Aorta (tissue), 5 donors: ENCODE measurements around the gene KMT2E. TPM values are rescaled to one million over a fixed set of nuclear protein-coding genes. Genes with fewer than 3 reads are reported as not detected.

Source experiments
- ATAC-seq: fragments of 200-7000 bp; cut with Tn5 transposase; one replicate; pipeline ENCODE4 v1.9.1; 2022; ENCODE audit warnings: moderate library complexity; ENCODE audit not compliant: low FRiP score
- DNase-seq, 2 donors: peaks; one replicate each; pipeline ENCODE4 v3.0.0-alpha.2; 2020
- H3K27ac ChIP-seq, 2 donors: one replicate each; pipeline ENCODE4 v1.5.1; 2013; ENCODE audit warnings: low read length in 2 of 2, mild to moderate bottlenecking in 2 of 2, moderate library complexity in 2 of 2, control low read depth in 1 of 2, inconsistent platforms in 1 of 2, low read depth in 1 of 2
- H3K27me3 ChIP-seq, 2 donors: one replicate each; pipeline ENCODE4 v1.6.1; 2013; ENCODE audit warnings: control low read depth in 1 of 2, low read length in 1 of 2, mild to moderate bottlenecking in 1 of 2, moderate library complexity in 1 of 2; ENCODE audit not compliant: insufficient read depth in 2 of 2, control insufficient read depth in 1 of 2
- H3K36me3 ChIP-seq, 2 donors: one replicate each; pipeline ENCODE4 v1.6.1; 2013; ENCODE audit warnings: control low read depth in 1 of 2, low read length in 1 of 2, mild to moderate bottlenecking in 1 of 2; ENCODE audit not compliant: insufficient read depth in 2 of 2, control insufficient read depth in 1 of 2
- H3K4me1 ChIP-seq, 2 donors: one replicate each; pipeline ENCODE4 v1.6.1; 2013; ENCODE audit warnings: low read length in 2 of 2, control low read depth in 1 of 2, mild to moderate bottlenecking in 1 of 2, moderate library complexity in 1 of 2; ENCODE audit not compliant: insufficient read depth in 2 of 2, control insufficient read depth in 1 of 2
- H3K4me3 ChIP-seq, 2 donors: one replicate each; pipeline ENCODE4 v1.5.1; 2013; ENCODE audit warnings: low read length in 2 of 2, control low read depth in 1 of 2, mild to moderate bottlenecking in 1 of 2
- H3K9me3 ChIP-seq: one replicate; pipeline ENCODE4 v1.6.1; 2013; ENCODE audit warnings: mild to moderate bottlenecking, low read length; ENCODE audit not compliant: control insufficient read depth
- WGBS, 2 donors: extraction: QIAGEN DNeasy Blood & Tissue Kit; methylation state at CpG; one replicate each; pipeline ENCODE4 v1.1.7; 2013; 5-methylcytosine and 5-hydroxymethylcytosine counted together
- intact Hi-C, 2 donors: fragments of 100-400 bp; cut with DNase I; formaldehyde crosslinking; loops; one replicate each; pipeline versions ENCODE4 v1.14.2 to v1.15.0; 2022
- polyA plus RNA-seq, 2 donors: library from polyadenylated mRNA; stranded (reverse); fragments of 200-250 nt; gene quantifications; one replicate each; pipeline ENCODE4 v1.2.3, GENCODE V29; 2013
- total RNA-seq, 2 donors: library from RNA; stranded (reverse); fragmentation: NEBNext Ultra II Directional; extraction: Animal tissue kit (Norgen Biotek cat#: 25700); gene quantifications; one replicate each; pipeline ENCODE4 v1.2.1, GENCODE V29; 2021
- donor health status: healthy with polysubstance abuse.
- donor health status: Bipolar disorder and iron deficiency.
- donor health status: DM: no; HTN: no; CAD: no.
- donor health status: DM: no; HTN: no; CAD: no.
- donor health status: DM: yes; HTN: yes; CAD: no.

Gene KMT2E
- total and polyA plus RNA-seq, 4 donors = 16.5 to 156 (median 84.0) TPM

GRCh38 chr7:105084581-105084980, 70.6 kb downstream of the KMT2E start:
- no peak for ATAC-seq
- DNase-seq = no peak
- Histone ChIP-seq H3K4me3 (no peak overlapping the region), H3K27me3 (no peaks in the 10 kb centered on the region), H3K27ac (no peak overlapping the region), H3K36me3 (peaks cover 0 to 3% of the 10 kb centered on the region in 2 donors), H3K9me3 (no peaks in the 10 kb centered on the region), H3K4me1 (no peaks in the 10 kb centered on the region)
- 97 to 100% methylated on average over 1 of the region's 1 CpG for WGBS, 2 donors
- intact Hi-C loops = no loop called here

GRCh38 chr7:105086850-105087249, 72.8 kb downstream of the KMT2E start:
- intact Hi-C loops = no loop called here
- Histone ChIP-seq H3K9me3 (no peaks in the 10 kb centered on the region), H3K36me3 (peaks cover 0 to 3% of the 10 kb centered on the region in 2 donors), H3K27me3 (no peaks in the 10 kb centered on the region), H3K27ac (no peak overlapping the region), H3K4me3 (no peak overlapping the region), H3K4me1 (no peaks in the 10 kb centered on the region)
- 96% methylated on average over 3 of the region's 3 CpGs for WGBS, 2 donors
- ATAC-seq (no peak), DNase-seq (no peak)

GRCh38 chr7:105087981-105088380, 74.0 kb downstream of the KMT2E start:
- DNase-seq (no peak), ATAC-seq (no peak)
- peaks cover 0 to 4% of the 10 kb centered on the region in 2 donors for H3K36me3 ChIP-seq
- no peaks in the 10 kb centered on the region for H3K9me3 ChIP-seq
- H3K27ac ChIP-seq = no peak overlapping the region
- no peak overlapping the region for H3K4me3 ChIP-seq
- intact Hi-C loops = no loop called here
- no peaks in the 10 kb centered on the region for H3K27me3 ChIP-seq
- H3K4me1 ChIP-seq = no peaks in the 10 kb centered on the region
- WGBS, 2 donors = 88% methylated on average over 6 of the region's 6 CpGs

DNA sequence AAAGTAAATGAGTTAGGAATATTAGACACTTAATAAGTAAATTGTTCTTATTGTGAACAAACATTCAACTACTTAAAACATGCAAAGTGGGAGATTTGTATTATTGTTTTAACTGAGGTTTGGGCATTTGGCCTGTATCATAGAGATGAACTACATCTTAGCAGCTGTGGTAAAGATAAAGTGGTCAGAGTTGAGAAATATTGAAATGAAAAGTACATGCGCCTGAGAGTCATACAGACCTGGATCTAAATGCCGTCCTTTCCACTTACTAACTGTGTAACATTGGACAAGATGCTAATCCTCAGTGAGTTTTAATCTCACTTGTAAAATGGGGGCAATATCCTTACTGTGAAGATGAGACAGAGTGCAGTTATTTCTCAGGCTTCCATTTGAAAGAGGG, 74.5 kb downstream of the KMT2E start:
- intact Hi-C loops = no loop called here
- ATAC-seq = no peak
- no peak overlapping the region for H3K4me3 ChIP-seq
- WGBS, 2 donors = 83 to 84% methylated on average over 2 of the region's 2 CpGs
- H3K9me3 ChIP-seq = no peaks in the 10 kb centered on the region
- no peaks in the 10 kb centered on the region for H3K4me1 ChIP-seq
- H3K27ac ChIP-seq = no peak overlapping the region
- H3K27me3 ChIP-seq = no peaks in the 10 kb centered on the region
- no peak for DNase-seq
- H3K36me3 ChIP-seq = peaks cover 0 to 2% of the 10 kb centered on the region in 2 donors

- no peak overlapping the region for H3K27ac ChIP-seq
- DNase-seq = no peak
- H3K4me1 ChIP-seq = no peaks in the 10 kb centered on the region
- H3K4me3 ChIP-seq = no peak overlapping the region
- intact Hi-C loops = no loop called here
- H3K36me3 ChIP-seq = peaks cover 0 to 2% of the 10 kb centered on the region in 2 donors
- no peak for ATAC-seq
- H3K9me3 ChIP-seq = no peaks in the 10 kb centered on the region
- H3K27me3 ChIP-seq = no peaks in the 10 kb centered on the region
Measured at GRCh38 chr7:105094966-105095365, 81.0 kb downstream of the KMT2E start.

- H3K4me3 ChIP-seq = no peak overlapping the region
- WGBS, 2 donors = 93 to 94% methylated on average over 3 of the region's 3 CpGs
- ATAC-seq (no peak), DNase-seq (no peak)
- no peaks in the 10 kb centered on the region for H3K27me3 ChIP-seq
- peaks cover 0 to 2% of the 10 kb centered on the region in 2 donors for H3K36me3 ChIP-seq
- H3K4me1 ChIP-seq = no peaks in the 10 kb centered on the region
- intact Hi-C loops = no loop called here
- H3K27ac ChIP-seq = no peak overlapping the region
- no peaks in the 10 kb centered on the region for H3K9me3 ChIP-seq
Measured at GRCh38 chr7:105096306-105096705, 82.3 kb downstream of the KMT2E start.

DNA sequence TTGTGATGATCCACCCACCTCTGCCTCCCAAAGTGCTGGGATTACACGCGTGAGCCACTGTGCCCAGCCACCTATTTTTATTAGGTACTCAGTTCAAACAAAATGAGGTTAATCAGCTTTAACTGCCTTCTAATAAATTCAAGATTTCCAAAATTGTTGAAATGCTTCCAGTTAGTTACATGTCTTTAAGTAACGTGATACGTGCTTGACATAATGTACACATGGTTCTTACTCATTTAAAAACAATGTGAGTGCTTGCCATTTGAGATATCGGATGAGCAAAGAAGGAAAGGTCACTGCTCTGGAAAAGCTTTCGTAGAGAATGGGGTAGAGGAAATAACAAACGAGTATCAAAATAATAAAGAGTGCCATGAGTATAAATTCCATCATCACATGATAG, 83.6 kb downstream of the KMT2E start:
- Histone ChIP-seq H3K27me3 (no peaks in the 10 kb centered on the region), H3K9me3 (no peaks in the 10 kb centered on the region), H3K27ac (no peak overlapping the region), H3K36me3 (peaks cover 0 to 2% of the 10 kb centered on the region in 2 donors), H3K4me3 (no peak overlapping the region), H3K4me1 (no peaks in the 10 kb centered on the region)
- WGBS, 2 donors = 53 to 58% methylated on average over 7 of the region's 7 CpGs
- no peak for ATAC-seq
- DNase-seq = no peak
- intact Hi-C loops = no loop called here

DNA sequence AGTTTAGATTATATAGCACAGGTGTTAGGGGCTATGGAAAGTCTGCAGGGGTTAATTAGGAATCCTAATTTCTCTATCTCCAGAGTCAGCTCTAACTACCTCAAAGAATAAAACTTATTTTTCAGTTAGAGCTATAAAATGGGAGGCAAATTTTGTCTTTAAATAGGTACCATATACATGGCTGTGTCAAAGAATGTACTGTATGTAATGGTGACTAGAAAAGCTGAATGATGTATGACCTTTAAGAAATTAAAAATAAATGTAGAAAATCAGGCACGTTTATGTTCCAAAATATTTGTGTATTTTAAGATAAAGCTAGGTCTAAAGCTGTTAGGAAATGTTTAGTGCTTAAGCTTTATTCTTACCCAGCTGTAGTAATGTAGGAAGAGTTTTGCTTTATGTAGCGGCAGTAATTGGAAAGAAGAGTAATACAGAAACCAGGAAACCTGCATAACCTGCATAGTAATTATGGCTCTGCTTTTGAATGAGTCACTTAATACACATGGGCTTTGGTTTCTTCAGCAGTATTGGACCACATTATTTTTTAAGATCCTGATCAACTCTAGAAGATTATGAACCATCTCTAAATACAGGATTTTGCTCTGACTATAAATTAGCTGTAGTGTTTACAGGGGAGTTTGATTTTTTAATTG, 85.0 kb downstream of the KMT2E start:
- H3K36me3 ChIP-seq = no peaks in the 10 kb centered on the region
- DNase-seq (no peak), ATAC-seq (no peak)
- WGBS, 2 donors = 37 to 43% methylated on average over 2 of the region's 2 CpGs
- no peaks in the 10 kb centered on the region for H3K27me3 ChIP-seq
- no peak overlapping the region for H3K4me3 ChIP-seq
- intact Hi-C loops = no loop called here
- H3K4me1 ChIP-seq = no peaks in the 10 kb centered on the region
- H3K9me3 ChIP-seq = no peaks in the 10 kb centered on the region
- H3K27ac ChIP-seq = no peak overlapping the region

GRCh38 chr7:105101864-105102263, 87.9 kb downstream of the KMT2E start:
- Histone ChIP-seq H3K36me3 (peaks cover 0 to 5% of the 10 kb centered on the region in 2 donors), H3K27me3 (no peaks in the 10 kb centered on the region), H3K4me3 (no peak overlapping the region), H3K4me1 (peaks cover 0 to 2% of the 10 kb centered on the region in 2 donors), H3K9me3 (no peaks in the 10 kb centered on the region), H3K27ac (no peak overlapping the region)
- ATAC-seq (no peak), DNase-seq (no peak)
- intact Hi-C loops = loop anchor here in 1 of 2 donors (5.0 kb wide), 1 partner anchor 120 kb away; no protein-coding TSS in a partner anchor
- 2 to 6% methylated on average over 4 of the region's 4 CpGs for WGBS, 2 donors
